H1 (cell line): Measurements from ENCODE around the gene OLFML2B. TPM values are rescaled to one million over a fixed set of nuclear protein-coding genes. Genes with fewer than 3 reads are reported as not detected.

ENCODE experiments used
- CTCF ChIA-PET: fragments of 300-600 bp; sonication (Branson Sonifier 250); formaldehyde crosslinking; loops from one replicate; lab custom pipeline; 2021; ENCODE audit not compliant: partially characterized antibody; lab: Charles Lee
- POLR2A ChIA-PET: fragments of 300-600 bp; sonication (Branson Sonifier 250); formaldehyde crosslinking; loops from one replicate; lab custom pipeline; 2021; ENCODE audit warnings: inconsistent platforms; ENCODE audit not compliant: partially characterized antibody; lab: Charles Lee
- DNase-seq, 2 experiments: peaks; one replicate each; pipeline versions ENCODE4 v3.0.0 to v3.0.0-alpha.2; 2010 to 2022; ENCODE audit warnings: low spot score in 2 of 2, low read depth in 1 of 2, mixed read lengths in 1 of 2
- FAIRE-seq: peaks from 2 replicates; lab custom pipeline; 2011; peaks lifted over from hg19 to GRCh38; lab: Jason Lieb, UNC
- H2AFZ ChIP-seq: 2 replicates; pipeline ENCODE4 v1.8.1; 2012; ENCODE audit warnings: low read length, inconsistent platforms
- H2AK5ac ChIP-seq: 2 replicates; pipeline ENCODE4 v1.6.1; 2013; ENCODE audit warnings: low read depth, low read length
- H2BK120ac ChIP-seq: replicated peaks from 2 replicates; pipeline ENCODE3; 2013; ENCODE audit warnings: low read depth, low read length, inconsistent platforms
- H2BK12ac ChIP-seq: 2 replicates; pipeline ENCODE4 v1.6.1; 2013; ENCODE audit warnings: low read depth, low read length
- H2BK15ac ChIP-seq: 2 replicates; pipeline ENCODE4 v1.6.1; 2013; ENCODE audit warnings: low read length
- H2BK20ac ChIP-seq: 2 replicates; pipeline ENCODE4 v1.6.1; 2013; ENCODE audit warnings: low read length
- H2BK5ac ChIP-seq: 2 replicates; pipeline ENCODE4 v1.6.1; 2013; ENCODE audit warnings: low read depth, low read length
- H3K14ac ChIP-seq: 2 replicates; pipeline ENCODE4 v1.6.1; 2013; ENCODE audit warnings: inconsistent platforms; ENCODE audit not compliant: insufficient read length
- H3K18ac ChIP-seq: 2 replicates; pipeline ENCODE4 v1.6.1; 2013; ENCODE audit warnings: low read length; ENCODE audit errors: extremely low read depth
- H3K23ac ChIP-seq: 2 replicates; pipeline ENCODE4 v1.6.1; 2013; ENCODE audit warnings: inconsistent platforms; ENCODE audit not compliant: insufficient read length
- H3K23me2 ChIP-seq: 2 replicates; pipeline ENCODE4 v1.6.1; 2013; ENCODE audit warnings: low read depth, low read length
- H3K27ac ChIP-seq: 2 replicates; pipeline ENCODE4 v1.6.1; 2011; ENCODE audit warnings: low read depth, low read length, inconsistent platforms
- H3K27me3 ChIP-seq, 4 experiments: replicated peaks in 1 of 4; 1 replicate in 1 of 4; 2 replicates in 3 of 4; pipeline versions ENCODE4 v1.6.1 to v1.8.1; 2011 to 2013; ENCODE audit warnings: low read length in 3 of 4, mild to moderate bottlenecking in 3 of 4, inconsistent platforms in 2 of 4, mixed read lengths in 2 of 4, moderate library complexity in 1 of 4; ENCODE audit not compliant: control insufficient read depth in 3 of 4, insufficient read depth in 3 of 4; ENCODE audit errors: extremely low read depth in 1 of 4
- H3K36me3 ChIP-seq, 4 experiments: 2 replicates each; pipeline versions ENCODE4 v1.6.1 to v1.8.1; 2011 to 2013; ENCODE audit warnings: mild to moderate bottlenecking in 4 of 4, low read length in 3 of 4, moderate library complexity in 2 of 4, control low read depth in 1 of 4, inconsistent platforms in 1 of 4; ENCODE audit not compliant: insufficient read depth in 4 of 4, control insufficient read depth in 2 of 4
- H3K4ac ChIP-seq: replicated peaks from 2 replicates; pipeline ENCODE3; 2013; ENCODE audit warnings: low read length, low read depth, mixed read lengths, inconsistent platforms; ENCODE audit not compliant: insufficient read length
- H3K4me1 ChIP-seq, 4 experiments: replicated peaks in 1 of 4; 1 replicate in 1 of 4; 2 replicates in 3 of 4; pipeline versions ENCODE4 v1.6.1 to v1.8.1; 2011 to 2013; ENCODE audit warnings: low read length in 3 of 4, inconsistent platforms in 2 of 4, mixed read lengths in 1 of 4; ENCODE audit not compliant: insufficient read depth in 4 of 4, control insufficient read depth in 3 of 4
- H3K4me2 ChIP-seq, 2 experiments: 2 replicates each; pipeline versions ENCODE4 v1.6.1 to v1.8.1; 2011 to 2013; ENCODE audit warnings: low read depth in 2 of 2, low read length in 2 of 2, control low read depth in 1 of 2, inconsistent platforms in 1 of 2, mild to moderate bottlenecking in 1 of 2; ENCODE audit not compliant: insufficient read depth in 1 of 2
- H3K4me3 ChIP-seq, 4 experiments: fragments of 200-600, 300-600 bp in 1 of 4; sonication (generic), shearing (Covaris generic), sonication (Bioruptor Twin) in 1 of 4; 2 replicates each; pipeline versions ENCODE4 v1.5.1 to v1.8.1; 2011 to 2016; ENCODE audit warnings: low read length in 4 of 4, low read depth in 3 of 4, control low read depth in 2 of 4, inconsistent platforms in 2 of 4, mild to moderate bottlenecking in 2 of 4, mixed read lengths in 1 of 4, moderate library complexity in 1 of 4; ENCODE audit not compliant: insufficient read depth in 2 of 4; ENCODE audit errors: extremely low read depth in 1 of 4
- H3K56ac ChIP-seq: replicated peaks from 2 replicates; pipeline ENCODE3; 2013; ENCODE audit warnings: low read depth, mild to moderate bottlenecking, mixed read lengths, low read length, inconsistent platforms; ENCODE audit not compliant: insufficient read length
- H3K79me1 ChIP-seq: 2 replicates; pipeline ENCODE4 v1.6.1; 2013; ENCODE audit warnings: low read depth, low read length, control low read depth
- H3K79me2 ChIP-seq, 2 experiments: 2 replicates each; pipeline versions ENCODE4 v1.6.1 to v1.8.1; 2012 to 2013; ENCODE audit warnings: low read length in 2 of 2, mild to moderate bottlenecking in 2 of 2, inconsistent platforms in 1 of 2; ENCODE audit not compliant: insufficient read depth in 2 of 2, control insufficient read depth in 1 of 2
- H3K9ac ChIP-seq, 4 experiments: replicated peaks in 1 of 4; 1 replicate in 1 of 4; 2 replicates in 3 of 4; pipeline versions ENCODE4 v1.6.1 to v1.8.1; 2011 to 2013; ENCODE audit warnings: low read depth in 3 of 4, low read length in 3 of 4, control low read depth in 2 of 4, mild to moderate bottlenecking in 2 of 4, moderate library complexity in 2 of 4, inconsistent platforms in 1 of 4; ENCODE audit errors: extremely low read depth in 1 of 4
- H3K9me3 ChIP-seq, 2 experiments: 2 replicates each; pipeline versions ENCODE4 v1.6.1 to v1.8.1; 2012 to 2013; ENCODE audit warnings: mild to moderate bottlenecking in 2 of 2, moderate library complexity in 2 of 2, control low read depth in 1 of 2, inconsistent platforms in 1 of 2, low read depth in 1 of 2, low read length in 1 of 2, mixed read lengths in 1 of 2; ENCODE audit not compliant: insufficient read depth in 2 of 2
- H4K20me1 ChIP-seq, 2 experiments: replicated peaks in 1 of 2; 2 replicates each; pipeline versions ENCODE3 to v1.8.1; 2011 to 2013; ENCODE audit warnings: inconsistent platforms in 2 of 2, low read length in 2 of 2, mild to moderate bottlenecking in 1 of 2; ENCODE audit not compliant: insufficient read depth in 2 of 2, control insufficient read depth in 1 of 2
- H4K5ac ChIP-seq: 2 replicates; pipeline ENCODE4 v1.6.1; 2013; ENCODE audit warnings: low read length, low read depth, mixed read lengths, inconsistent platforms; ENCODE audit not compliant: insufficient read length
- H4K8ac ChIP-seq: 2 replicates; pipeline ENCODE4 v1.8.0; 2013; ENCODE audit warnings: mild to moderate bottlenecking, moderate library complexity, low read length, inconsistent platforms; ENCODE audit not compliant: insufficient read depth; ENCODE audit errors: extremely low read depth
- H4K91ac ChIP-seq: replicated peaks from 2 replicates; pipeline ENCODE3; 2013; ENCODE audit warnings: low read length, mixed read lengths, inconsistent platforms; ENCODE audit not compliant: insufficient read length
- GTF2F1 ChIP-seq: IDR thresholded peaks from 2 replicates; pipeline ENCODE4 v1.6.1; 2012; ENCODE audit warnings: low read depth, low read length, improper control_type of control experiment, borderline replicate concordance
- HDAC2 ChIP-seq, 2 experiments: fragments of 300-600 bp in 1 of 2; sonication (generic) in 1 of 2; IDR thresholded peaks; 2 replicates each; pipeline ENCODE4 v1.6.1; 2011 to 2012; ENCODE audit warnings: low read depth in 2 of 2, low read length in 2 of 2, mild to moderate bottlenecking in 2 of 2, moderate library complexity in 2 of 2, borderline replicate concordance in 1 of 2, inconsistent platforms in 1 of 2
- WGBS, 2 experiments: shearing (Covaris generic) in 1 of 2; methylation state at CpG; one replicate each; pipeline versions ENCODE4 v1.1.6 to v1.1.7; 2013 to 2015; ENCODE audit warnings: low lambda C conversion rate in 2 of 2, mixed read lengths in 2 of 2, inconsistent platforms in 1 of 2, low coverage in 1 of 2, missing lambda C conversion rate in 1 of 2; ENCODE audit not compliant: insufficient replicate concordance in 2 of 2, insufficient coverage in 1 of 2, insufficient read length in 1 of 2; ENCODE audit errors: extremely low coverage in 1 of 2, missing lambda C conversion rate in 1 of 2; 5-methylcytosine and 5-hydroxymethylcytosine counted together
- polyA plus RNA-seq, 7 experiments: library from polyadenylated mRNA; depleted of rRNA in 3 of 7; stranded (reverse) in 5 of 7; unstranded in 2 of 7; fragments of >200 nt in 5 of 7; fragments of 200-250 nt in 2 of 7; gene quantifications; 1 replicate in 5 of 7; 2 replicates in 1 of 7; 4 replicates in 1 of 7; pipeline versions ENCODE4 v1.2.1 to v1.2.3, GENCODE V29; 2011 to 2013; ENCODE audit warnings: missing spikeins in 2 of 7, mixed read lengths in 2 of 7
- total RNA-seq: library from RNA; stranded (reverse); fragmentation: NEBNext Ultra II Directional; extraction: Animal tissue kit (Norgen Biotek cat#: 25700); gene quantifications from 2 replicates; pipeline ENCODE4 v1.2.1, GENCODE V29; 2021

OLFML2B gene
- total and polyA plus RNA-seq, 2 of the 8 experiments (the other 6 are each of a cell fraction or from before 2014, with no cell fraction given), result 6.5 to 10.4 TPM

DNA sequence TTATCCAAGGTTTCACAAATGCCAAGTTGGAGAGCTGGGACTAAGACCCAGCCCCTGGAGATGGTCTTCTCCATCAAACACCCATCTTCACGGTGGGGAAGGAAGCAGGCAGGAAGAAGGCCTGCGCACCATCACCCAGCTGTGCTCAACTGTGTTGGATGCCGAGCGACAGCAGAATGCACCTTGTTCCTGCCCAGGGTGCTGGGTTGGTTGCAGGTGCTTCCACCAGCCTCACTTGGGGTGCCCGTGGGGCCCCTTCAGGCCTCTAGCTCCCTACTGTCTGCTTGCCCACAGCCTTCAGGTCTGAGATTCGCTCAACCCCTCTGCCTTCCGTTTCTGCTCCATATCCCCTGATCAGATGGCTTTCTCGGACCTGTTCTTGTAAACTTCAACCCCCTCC, 42.5 kb downstream of the OLFML2B start:
- H4K8ac ChIP-seq, result no peak overlapping the region
- TF ChIP-seq HDAC2 (IDR thresholded peaks at IDR 0.05; ENCODE audit: borderline replicate concordance in 1 of 2, low read depth in 2 of 2, low read length in 2 of 2) (no peak), GTF2F1 (no peak)
- TF ChIP-seq, all 59 proteins: peak for 0
- Histone ChIP-seq H2AK5ac (no peak overlapping the region), H4K5ac (no peak overlapping the region), H2BK120ac (no peak overlapping the region), H3K23me2 (no peaks in the 10 kb centered on the region; the same call in 1 of the 2 replicates), H3K79me1 (no peaks in the 10 kb centered on the region), H3K4ac (no peak overlapping the region), H3K27ac (no peak overlapping the region), H3K4me3 (no peak overlapping the region), H3K18ac (no peak overlapping the region), H2BK12ac (no peak overlapping the region), H2BK20ac (no peak overlapping the region), H2BK5ac (no peak overlapping the region), H3K23ac (no peak overlapping the region), H3K9me3 (no peaks in the 10 kb centered on the region; a peak in 1 of 4 replicates), H4K20me1 (no peaks in the 10 kb centered on the region), H2BK15ac (no peak overlapping the region), H2AFZ (no peak overlapping the region), H3K4me1 (no peaks in the 10 kb centered on the region), H3K79me2 (no peaks in the 10 kb centered on the region), H3K9ac (no peak overlapping the region), H4K91ac (no peak overlapping the region), H3K14ac (no peak overlapping the region), H3K36me3 (no peaks in the 10 kb centered on the region), H3K27me3 (no peaks in the 10 kb centered on the region; a peak in 1 of 7 replicates), H3K56ac (no peak overlapping the region), H3K4me2 (no peak overlapping the region)
- FAIRE-seq (no peak), DNase-seq (no peak)
- 95% methylated on average over 8 of the region's 8 CpGs; no CpG with 5 or more reads in 1 of the 2 experiments for WGBS, 2 experiments
- ChIA-PET CTCF (interaction anchor here (0.5 to 1.4 kb wide), 4 partner anchors 17 to 76 kb away, joined by 3 read pairs; no protein-coding TSS in a partner anchor), POLR2A (interaction anchor here (1.7 kb wide), 1 partner anchor 10 kb away, joined by 6 read pairs; no protein-coding TSS in a partner anchor)
